Activated naive CD4-positive, alpha-beta T cell (primary cell): Measurements from ENCODE around the gene STKLD1.
A peak's percentile ranks its signal among the peaks of the same experiment; 100 is the strongest.
"Not testable (repeated sequence)": the region's sequence is repeated elsewhere in the genome, so short reads cannot be mapped to it uniquely, and the experiment has no call there.

Experiments used
- DNase-seq, 4 experiments: peaks; one replicate each; lab custom pipeline; 2025; lab: John Stamatoyannopoulos, UW

STKLD1 gene

GRCh38 chr9:133362359-133363044, 13.7 kb upstream of the STKLD1 start:
- DNase-seq: no peak

GRCh38 chr9:133366435-133366834, 9.7 kb upstream of the STKLD1 start:
- DNase-seq: no peak

DNA sequence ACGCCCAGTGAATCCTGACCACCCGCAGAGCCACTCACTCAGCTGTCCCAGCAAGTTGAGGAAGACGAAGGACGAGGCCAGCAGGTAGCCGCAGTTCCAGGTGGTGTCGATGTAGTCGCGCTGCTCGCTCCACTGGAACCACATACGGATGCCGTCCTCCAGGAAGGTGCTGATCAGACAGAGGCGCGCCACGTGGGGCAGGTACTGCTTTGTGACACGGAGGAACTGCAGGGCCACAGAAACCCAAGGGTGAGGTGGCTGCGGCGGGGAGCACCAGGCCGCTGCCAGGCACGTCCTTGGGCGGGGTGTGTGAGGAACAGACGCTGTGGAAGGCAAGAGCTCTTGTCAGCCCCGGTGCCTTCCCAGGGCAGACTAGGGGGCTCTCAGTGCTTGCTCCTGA, 8.9 kb upstream of the STKLD1 start:
- DNase-seq: no peak

DNA sequence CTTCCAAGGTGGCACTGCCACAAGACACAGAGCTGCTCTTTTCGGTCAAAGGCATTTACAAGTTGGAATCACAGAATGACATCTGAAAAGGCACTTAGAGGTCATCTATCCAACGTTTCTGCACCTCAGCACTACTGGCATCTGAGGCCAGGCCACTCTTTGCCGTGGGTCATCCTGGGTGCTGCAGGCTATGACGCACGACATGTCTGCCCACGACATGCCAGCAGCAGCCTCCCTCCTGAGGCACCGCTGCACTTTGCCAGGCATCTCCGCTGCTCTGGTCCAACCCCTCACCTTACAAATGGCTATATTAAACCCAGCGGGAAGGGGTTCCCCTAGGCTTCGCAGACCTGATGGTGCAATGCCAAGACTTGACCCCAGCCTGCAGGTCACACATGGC, 8.4 kb upstream of the STKLD1 start:
- no peak for DNase-seq

GRCh38 chr9:133368249-133368881, 7.8 kb upstream of the STKLD1 start:
- DNase-seq: no peak

GRCh38 chr9:133369422-133369821, 6.7 kb upstream of the STKLD1 start:
- no peak for DNase-seq

GRCh38 chr9:133369933-133370332, 6.2 kb upstream of the STKLD1 start:
- no peak for DNase-seq

GRCh38 chr9:133370685-133371084, 5.5 kb upstream of the STKLD1 start:
- DNase-seq: no peak

- peak in 3 of 4 experiments; percentile 45 to 63 (median 48) for DNase-seq
Measured at GRCh38 chr9:133371261-133371711, 4.9 kb upstream of the STKLD1 start.

DNA sequence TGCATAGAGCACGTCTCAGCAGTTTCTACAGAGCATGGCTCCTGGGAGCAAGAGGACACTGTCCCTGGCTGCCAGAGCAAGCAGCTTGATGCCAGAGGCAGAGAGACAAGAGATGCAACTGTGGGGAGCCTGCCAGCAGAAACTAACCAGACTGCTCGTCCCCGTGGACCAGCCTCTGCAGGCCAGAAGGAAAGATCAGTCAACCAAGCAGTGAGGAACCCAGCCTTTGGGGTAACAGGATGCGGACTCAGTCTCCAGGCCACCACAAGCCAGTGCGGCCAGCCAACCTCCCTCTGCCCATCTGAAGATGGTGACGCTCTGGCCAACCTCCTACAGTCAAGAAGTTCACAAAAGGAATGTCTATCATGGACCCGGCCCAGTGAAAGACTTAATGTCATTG, 4.0 kb upstream of the STKLD1 start:
- DNase-seq: no peak

- DNase-seq: no peak
Measured at GRCh38 chr9:133374612-133375115, 1.5 kb upstream of the STKLD1 start.

DNA sequence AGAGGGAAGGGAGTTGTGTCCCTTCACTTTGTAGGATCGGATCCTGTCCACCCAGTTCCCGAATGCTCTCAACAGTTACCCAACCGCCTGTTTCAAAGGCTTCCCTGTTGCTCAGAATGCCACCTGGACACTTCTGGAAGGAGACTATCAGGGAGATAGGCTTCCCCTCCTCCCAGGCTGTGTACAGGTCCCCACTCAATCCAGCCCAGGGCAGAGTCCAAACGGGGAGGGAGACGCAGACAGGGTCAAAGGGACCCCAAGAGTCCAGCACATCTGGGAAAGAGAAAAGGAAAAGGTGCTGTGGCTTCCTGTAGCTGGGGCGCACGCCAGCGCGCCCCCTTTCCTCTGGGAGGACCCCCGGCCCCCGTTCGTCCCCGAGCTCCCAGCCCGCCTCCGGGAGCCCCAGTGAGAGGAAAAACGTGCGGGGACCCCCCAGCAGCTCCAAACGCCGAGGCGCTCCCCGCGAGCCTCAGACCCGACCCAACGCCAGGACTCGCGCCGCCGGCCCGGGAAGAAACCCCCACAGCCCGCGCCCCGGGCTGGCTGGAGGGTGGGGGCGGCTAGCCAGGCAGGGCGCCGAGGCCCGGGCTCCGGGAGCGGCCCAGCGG, 946 bp upstream of the STKLD1 start:
- no peak for DNase-seq

DNA sequence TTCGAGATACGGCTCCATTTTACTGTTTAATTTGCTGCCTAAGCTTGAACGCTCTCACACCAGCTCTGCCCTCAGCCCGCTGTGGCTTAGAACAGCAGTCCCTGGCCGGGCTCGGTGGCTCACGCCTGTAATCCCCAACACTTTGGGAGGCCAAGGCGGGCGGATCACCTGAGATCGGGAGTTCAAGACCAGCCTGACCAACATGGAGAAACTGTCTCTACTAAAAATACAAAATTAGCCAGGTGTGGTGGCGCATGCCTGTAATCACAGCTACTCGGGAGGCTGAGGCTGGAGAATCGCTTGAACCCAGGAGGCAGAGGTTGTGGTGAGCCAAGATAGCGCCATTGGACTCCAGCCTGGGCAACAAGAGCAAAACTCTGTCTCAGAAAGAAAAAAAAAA, 1.1 kb downstream of the STKLD1 start:
- not testable (repeated sequence) for DNase-seq

GRCh38 chr9:133377721-133378216, 1.6 kb downstream of the STKLD1 start:
- DNase-seq: no peak

GRCh38 chr9:133378408-133378962, 2.3 kb downstream of the STKLD1 start:
- no peak for DNase-seq

DNA sequence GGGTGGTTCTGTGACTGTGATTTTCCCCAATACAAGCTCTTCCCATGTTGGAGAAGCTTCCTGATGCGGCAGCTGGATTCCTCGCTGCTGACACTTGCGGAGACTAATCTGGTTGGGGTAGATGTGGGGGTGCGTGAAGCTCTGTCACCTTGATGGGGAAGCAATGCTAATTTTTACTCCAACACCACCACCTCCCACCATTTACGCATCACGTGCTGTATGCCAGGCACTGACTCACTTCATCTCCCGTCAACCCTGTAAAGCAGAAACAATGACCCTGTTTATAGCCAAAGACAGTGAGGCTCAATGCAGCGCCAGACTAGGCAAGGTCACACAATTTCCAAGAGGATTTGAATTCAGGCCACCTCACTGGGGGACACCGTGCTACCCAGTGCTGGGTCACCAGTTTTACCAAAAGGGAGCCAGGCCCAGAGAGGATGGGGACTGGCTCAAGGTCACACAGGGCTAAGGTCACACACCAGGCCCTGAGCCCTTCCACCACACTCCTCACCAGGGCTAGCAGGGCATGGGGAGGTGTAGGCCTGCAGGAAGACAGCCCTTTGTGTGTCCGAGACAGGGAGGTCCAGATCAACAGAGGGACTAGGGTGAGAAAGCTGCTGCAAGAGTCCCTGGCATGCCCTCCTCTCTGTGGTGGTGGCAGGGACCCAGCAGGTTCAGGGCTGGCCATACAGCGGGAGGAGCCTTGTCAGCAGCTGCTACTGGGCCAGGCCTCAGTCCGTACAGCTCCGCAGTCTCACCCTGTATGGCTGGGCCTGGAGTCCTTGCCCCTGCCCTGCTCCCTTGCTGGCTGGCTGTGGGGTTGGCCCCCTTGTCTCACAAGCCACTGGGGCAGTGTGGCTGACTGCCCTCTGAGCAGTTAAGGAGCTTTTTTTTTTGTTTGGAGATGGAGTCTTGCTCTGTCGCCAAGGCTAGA, 3.3 kb downstream of the STKLD1 start:
- DNase-seq: no peak

DNA sequence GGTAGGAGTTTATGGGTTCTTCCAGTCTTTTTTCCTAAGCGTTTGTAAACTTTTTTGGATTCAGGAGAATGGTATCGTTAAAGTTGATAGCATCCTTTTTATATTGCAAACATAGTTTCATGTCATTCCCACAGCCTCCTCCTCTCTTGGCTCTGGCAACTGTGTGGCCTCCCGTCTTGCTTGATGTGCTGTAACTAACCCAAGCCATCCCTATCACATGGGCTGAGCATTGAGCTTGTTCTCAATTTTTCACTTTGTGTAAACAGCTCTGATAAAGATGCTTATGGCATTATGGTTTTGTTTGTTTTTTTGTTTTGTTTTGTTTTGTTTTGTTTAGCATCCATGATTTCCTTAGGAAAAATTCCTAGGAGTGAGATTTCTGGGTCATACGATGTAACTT, 4.6 kb downstream of the STKLD1 start:
- no peak for DNase-seq

- DNase-seq: no peak
Measured at GRCh38 chr9:133382507-133383141, 6.5 kb downstream of the STKLD1 start.

DNA sequence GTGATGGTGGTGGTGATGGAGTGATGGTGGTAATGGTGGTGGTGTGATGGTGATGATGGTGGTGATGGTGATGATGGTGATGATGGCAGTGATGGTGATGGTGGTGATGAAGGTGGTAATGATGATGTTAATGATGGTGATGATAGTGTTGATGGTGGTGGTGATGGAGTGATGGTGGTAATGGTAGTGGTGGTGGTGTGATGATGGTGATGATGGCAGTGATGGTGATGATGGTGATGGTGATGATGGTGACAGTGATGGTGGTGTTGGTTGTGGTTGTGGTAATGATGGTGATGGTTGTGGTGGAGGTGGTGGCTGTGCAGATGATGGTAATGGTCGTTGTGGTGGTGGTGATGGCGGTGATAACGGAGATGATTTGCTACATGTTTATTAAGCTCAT, 7.3 kb downstream of the STKLD1 start:
- DNase-seq: no peak

DNA sequence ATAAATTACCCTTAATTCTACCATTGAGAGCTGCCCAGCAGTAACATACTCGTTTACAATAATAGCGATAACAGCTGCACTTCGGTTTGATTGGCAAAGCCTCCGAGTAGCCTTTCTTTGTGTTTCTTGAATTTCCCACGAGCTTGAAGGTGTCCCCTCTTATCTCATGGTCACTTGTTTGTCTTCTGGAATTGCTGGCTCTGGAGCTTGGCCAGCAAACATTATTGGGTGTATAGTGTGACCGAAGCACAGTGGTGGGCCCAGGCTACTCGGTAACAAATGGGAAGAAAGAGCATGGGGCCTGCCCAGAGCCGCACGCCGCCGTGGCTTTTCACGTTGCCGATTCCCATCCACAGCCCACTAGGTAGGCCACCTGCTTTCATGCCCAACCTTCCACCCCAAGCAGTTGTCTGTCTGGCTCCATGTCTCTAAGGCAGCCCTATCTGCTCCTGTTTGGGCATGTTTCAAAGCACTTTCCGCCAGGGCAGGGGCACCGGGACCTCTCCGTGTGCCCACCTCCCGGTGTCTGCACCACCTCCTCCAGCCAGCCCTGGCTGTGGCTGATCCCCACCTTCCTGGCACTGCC, 8.7 kb downstream of the STKLD1 start:
- DNase-seq: no peak

DNA sequence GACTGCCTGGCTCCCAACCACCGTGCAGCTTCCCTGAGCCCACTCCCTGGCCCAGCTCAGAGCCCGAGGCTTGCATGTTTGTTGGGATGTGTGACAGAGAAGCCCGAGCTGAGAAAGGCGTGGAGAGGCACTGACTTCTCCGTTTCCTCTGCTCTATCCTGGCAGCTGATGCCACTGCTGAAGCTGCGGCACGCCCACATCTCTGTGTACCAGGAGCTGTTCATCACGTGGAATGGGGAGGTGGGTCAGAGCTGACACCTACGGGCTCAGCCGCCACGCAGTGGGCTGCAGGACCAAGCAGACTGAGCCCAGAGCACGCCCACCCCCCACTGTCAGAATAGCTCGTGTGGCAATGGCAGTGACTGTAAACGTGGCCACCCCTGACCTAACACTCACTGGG, 9.3 kb downstream of the STKLD1 start:
- no peak for DNase-seq
